GM12872 (cell line): ENCODE results near the gene TRIM17.

ENCODE experiments used
- TF ChIP-seq, protein P1 (sequence below): IDR thresholded peaks from 3 replicates; pipeline ENCODE4 v1.5.1; 2011; ENCODE audit warnings: low read depth, mild to moderate bottlenecking, low read length, moderate library complexity; ENCODE audit not compliant: insufficient read depth

The TRIM17 gene, protein sequence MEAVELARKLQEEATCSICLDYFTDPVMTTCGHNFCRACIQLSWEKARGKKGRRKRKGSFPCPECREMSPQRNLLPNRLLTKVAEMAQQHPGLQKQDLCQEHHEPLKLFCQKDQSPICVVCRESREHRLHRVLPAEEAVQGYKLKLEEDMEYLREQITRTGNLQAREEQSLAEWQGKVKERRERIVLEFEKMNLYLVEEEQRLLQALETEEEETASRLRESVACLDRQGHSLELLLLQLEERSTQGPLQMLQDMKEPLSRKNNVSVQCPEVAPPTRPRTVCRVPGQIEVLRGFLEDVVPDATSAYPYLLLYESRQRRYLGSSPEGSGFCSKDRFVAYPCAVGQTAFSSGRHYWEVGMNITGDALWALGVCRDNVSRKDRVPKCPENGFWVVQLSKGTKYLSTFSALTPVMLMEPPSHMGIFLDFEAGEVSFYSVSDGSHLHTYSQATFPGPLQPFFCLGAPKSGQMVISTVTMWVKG

DNA sequence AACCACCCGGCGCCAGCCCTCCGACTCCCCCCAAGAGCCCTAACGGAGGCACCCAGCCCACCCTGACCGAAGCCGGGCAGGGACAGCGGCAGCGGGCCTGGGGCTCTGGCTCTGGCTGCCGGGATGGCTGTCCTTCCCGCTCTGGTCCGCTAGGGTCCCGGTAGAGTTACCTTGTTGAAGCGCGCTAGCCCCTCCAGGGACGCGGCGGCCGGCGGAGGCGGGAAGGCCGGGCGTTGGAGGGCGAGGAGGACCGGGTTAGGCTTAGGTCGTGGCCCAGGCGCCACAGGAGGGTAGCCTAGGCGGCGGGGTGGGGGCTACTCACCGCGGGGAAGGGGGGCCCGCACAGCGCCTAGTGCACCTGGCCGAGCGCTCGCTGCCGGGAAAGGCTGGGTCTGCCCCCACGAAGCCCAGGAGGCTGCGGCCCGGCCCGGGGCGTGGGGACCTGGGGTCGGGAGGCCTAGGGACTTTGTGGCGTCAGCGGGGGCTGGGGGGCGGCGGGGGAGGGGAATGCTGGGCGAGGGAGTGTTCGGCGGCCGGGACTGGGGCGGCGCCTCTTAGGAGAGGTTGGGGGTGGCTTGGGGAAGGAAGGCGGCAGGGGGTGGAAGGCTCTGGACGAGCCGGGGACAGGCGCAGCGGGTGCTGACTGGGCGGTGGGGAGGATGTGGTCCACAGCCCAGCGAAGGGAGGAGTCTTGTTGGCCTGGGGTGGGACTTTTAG lies at the start of gene TRIM17:
TRIM17 (minus strand) TSS at position 645 of the 717 bp plus-strand sequence. CDS start 1,789 bp downstream, outside the sequence.
- TF ChIP-seq, protein P1, sequence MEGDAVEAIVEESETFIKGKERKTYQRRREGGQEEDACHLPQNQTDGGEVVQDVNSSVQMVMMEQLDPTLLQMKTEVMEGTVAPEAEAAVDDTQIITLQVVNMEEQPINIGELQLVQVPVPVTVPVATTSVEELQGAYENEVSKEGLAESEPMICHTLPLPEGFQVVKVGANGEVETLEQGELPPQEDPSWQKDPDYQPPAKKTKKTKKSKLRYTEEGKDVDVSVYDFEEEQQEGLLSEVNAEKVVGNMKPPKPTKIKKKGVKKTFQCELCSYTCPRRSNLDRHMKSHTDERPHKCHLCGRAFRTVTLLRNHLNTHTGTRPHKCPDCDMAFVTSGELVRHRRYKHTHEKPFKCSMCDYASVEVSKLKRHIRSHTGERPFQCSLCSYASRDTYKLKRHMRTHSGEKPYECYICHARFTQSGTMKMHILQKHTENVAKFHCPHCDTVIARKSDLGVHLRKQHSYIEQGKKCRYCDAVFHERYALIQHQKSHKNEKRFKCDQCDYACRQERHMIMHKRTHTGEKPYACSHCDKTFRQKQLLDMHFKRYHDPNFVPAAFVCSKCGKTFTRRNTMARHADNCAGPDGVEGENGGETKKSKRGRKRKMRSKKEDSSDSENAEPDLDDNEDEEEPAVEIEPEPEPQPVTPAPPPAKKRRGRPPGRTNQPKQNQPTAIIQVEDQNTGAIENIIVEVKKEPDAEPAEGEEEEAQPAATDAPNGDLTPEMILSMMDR, result peak; percentile 27; the same call in 1 of the 3 replicates

DNA sequence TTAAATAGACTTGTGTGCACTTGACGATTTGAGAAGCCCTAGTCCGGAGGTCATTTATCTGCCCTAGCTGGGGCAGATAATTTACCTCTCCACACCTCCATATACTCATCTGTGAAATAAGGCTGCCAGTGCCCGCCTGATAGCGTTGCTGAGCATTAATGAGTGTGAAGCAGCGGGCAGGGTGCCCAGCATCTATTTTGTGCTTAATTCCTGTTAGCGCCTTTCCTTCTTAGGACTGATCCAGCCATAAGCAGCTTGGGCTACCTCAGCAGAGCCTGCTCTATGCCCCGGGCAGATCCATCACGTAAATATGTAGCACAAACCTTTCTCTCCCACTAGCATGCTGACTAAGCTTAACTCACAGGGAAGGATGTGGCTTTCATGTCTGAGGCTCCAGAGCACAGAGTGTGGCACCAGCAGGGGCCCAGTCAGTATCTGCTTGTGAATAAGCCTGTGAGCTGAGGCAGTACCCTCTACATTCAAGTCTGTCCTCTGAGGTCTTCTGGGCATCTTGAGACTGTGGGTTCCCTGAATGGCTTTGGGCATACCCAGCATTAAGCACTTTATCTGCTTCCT lies 49.0 kb upstream of the TRIM17 start:
- TF ChIP-seq, protein P1, result no peak

DNA sequence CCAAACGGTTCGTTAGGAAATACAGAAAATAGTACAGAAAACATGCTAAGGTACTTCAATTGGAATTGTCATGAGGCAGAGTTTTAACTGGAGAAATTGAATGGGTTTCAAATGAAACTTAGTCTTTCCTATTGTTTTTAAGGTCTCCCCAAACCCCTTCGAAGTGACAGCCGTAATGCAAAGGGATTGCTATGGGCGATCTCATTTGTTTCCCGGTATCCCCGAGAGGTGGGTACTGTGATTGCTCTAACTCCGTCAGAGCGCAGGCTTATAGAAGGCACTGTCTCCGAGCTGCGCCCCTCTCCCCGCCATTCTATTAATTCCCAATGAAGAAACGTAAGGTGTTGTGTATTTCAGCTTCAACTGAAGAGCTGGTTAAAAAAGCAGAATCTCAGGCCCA lies 48.5 kb upstream of the TRIM17 start:
- TF ChIP-seq, protein P1, result no peak

DNA sequence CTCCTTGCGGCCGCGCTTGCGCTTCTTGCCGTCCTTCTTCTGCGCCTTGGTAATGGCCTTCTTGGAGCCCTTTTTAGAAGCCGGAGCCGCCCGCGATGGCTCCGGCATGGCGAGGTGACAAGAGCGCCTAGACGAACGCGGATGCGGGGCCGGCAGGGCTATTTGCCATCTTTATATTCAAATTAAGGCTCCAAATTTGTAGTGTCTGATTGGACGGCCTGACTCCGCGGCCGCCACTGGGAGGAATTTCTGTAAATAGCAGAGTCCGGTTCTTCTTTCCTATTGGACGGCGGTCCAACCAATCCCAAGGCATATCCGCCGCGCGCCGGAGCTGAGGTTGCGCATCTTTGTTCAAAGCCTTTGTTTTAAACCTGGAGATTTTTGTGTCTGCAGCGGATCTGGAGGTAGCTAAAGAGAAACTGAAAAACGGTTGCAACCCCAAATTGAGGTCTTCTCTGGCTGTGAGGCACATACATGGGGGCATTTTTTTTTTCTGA lies 47.9 kb upstream of the TRIM17 start:
- TF ChIP-seq, protein P1, result no peak

DNA sequence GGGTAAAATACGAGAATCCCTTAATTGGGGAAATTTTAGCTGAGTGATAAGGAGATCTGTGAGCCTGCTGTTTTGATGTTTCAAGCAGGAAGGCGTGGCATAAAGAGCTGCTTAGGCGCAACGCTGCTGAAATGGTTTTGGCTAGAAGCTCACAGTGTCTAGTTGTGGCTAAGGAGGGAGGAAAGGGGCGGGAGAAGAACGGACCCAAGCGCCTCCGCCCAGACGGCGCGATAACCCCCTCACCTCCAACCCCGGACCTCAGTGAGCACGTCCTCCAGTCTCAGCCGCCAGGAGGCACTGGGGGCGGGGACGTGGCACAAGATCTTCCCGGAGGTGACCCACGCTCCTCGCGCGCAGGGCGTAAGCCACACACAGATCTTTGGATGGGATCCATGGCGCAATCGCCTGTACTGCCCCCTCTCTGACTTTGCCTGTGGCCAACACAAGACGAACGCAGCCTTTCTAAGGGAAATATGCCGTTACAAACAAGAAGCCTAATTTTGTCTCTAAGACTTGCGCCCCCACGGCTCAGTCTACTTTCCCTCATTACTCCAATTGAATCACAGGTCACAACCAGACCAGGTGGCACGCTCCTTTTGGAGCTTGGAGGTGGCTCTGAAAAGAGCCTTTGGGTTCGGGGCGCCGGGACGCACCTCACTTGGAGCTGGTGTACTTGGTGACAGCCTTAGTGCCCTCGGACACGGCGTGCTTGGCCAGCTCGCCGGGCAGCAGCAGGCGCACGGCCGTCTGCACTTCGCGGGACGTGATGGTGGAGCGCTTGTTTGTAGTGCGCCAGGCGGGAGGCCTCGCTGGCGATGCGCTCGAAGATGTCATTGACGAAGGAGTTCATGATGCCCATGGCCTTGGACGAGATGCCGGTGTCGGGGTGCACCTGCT lies 47.1 kb upstream of the TRIM17 start:
- TF ChIP-seq, protein P1, result peak; percentile 41

DNA sequence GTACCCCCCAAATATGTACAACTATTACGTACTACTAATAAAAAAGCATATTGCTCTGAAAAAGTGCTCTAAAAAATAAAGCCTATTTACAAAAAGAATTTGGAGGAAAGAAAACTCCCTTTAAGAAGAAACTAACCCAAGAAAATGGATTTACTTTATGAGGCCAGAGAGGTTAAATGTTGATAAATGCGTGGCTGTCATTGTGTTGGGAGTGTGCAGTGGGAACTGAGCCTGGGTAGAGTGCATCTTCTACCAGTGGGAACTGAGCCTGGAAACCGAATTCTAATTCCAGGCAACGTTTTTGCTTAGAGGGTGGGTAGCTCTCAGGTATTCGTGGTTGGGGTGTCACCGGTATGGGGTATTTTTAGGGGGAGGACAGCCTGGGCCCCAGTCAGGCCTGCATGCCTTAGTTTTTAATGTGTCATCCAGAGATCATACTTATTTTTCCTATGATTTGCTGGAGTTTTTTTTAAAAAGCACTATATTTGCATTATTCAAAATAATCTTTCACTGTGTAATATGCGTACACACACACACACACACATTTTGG lies 46.4 kb upstream of the TRIM17 start:
- TF ChIP-seq, protein P1, result no peak
